NCI-H1417 (cell line): Measurements from ENCODE around the gene LY6G5C.
A peak's percentile ranks its signal among the peaks of the same experiment; 100 is the strongest.
"Not testable (repeated sequence)": the region's sequence is repeated elsewhere in the genome, so short reads cannot be mapped to it uniquely, and the experiment has no call there.

ENCODE experiments used
- DNase-seq, 3 experiments: peaks; one replicate each; lab custom pipeline; 2025; lab: John Stamatoyannopoulos, UW

Gene LY6G5C

GRCh38 chr6:31715022-31715958 is 34.4 kb upstream of the LY6G5C start, which contains the start of gene LY6G6D:
Gene LY6G6D, plus strand, starts transcription at chr6:31715348. Its CDS starts 8 bp downstream, at chr6:31715356.
- no peak for DNase-seq

- DNase-seq = peak in 2 of 3 experiments; percentile 91 to 96
Observed at GRCh38 chr6:31713991-31714684, 33.3 kb upstream of the LY6G5C start.

- DNase-seq = no peak
Observed at GRCh38 chr6:31713465-31713864, 32.6 kb upstream of the LY6G5C start.

- DNase-seq = peak in 1 of 3 experiments; percentile 23
Observed at GRCh38 chr6:31712296-31712695, 31.4 kb upstream of the LY6G5C start.

DNA sequence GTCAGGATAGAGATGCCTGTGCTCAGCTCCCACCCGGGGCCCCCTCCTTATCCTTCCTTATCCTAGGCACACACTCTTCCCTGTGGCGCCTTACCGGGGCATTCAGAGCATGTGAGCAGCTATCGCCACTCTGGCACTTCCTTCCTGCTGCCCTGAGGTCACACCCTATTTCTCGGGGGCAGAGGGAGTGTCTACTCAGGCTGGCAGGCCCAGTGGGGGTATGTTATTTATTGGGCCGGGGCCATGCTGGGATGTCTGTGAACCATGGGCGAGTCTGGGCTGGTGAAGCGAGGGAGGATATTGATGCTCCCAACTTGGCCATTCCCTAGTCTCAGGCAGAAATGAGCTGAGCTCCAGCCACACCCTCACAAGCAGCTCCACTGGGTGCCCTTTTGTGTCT is 30.4 kb upstream of the LY6G5C start:
- peak in 2 of 3 experiments; percentile 24 to 28 for DNase-seq

DNA sequence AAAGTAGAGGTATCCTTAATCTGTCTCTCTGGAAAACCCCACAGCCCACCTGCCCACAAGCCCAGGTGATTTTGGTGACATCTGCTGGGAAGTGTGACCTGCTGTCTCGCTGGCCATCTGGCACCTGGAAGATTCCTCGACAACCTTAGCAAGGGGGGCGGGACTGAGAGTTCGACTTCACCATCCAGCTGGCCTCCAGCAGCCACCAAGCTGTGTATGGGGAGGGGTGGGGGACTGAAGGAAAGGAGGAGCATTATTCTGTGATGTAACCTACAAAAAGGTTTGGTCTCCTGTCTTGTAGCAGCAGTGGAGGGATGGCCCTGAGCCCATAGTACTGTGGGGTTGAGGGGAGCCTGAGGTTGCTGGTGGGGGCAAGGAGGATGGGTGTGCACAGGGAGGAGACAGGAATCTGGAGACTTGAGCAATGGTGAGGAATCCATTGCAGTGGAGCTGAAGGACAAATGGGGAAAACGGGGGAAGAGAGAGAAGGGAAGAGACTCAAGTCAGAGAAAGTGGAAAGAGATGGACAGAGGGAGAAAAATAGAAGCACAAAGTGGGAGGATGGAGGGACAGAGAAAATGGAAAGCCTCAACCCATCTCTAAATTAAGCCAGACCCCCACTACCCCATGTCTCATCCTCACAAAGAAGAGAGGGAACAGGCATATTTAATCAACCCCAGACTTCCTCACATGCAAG is 29.8 kb upstream of the LY6G5C start:
- no peak for DNase-seq

DNA sequence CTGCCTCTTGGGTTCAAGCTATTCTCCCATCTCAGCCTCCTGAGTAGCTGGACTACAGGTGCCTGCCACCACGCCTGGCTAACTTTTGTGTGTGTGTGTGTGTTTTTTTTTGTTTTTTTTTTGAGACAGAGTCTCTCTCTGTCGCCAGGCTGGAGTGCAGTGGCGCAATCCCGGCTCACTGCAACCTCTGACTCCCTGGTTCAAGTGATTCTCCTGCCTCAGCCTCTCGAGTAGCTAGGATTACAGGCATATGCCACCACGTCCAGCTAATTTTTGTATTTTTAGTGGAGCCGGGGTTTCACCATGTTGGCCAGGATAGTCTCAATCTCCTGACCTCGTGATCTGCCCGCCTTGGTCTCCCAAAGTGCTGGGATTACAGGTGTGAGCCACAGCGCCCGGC is 28.3 kb upstream of the LY6G5C start:
- not testable (repeated sequence) for DNase-seq

DNA sequence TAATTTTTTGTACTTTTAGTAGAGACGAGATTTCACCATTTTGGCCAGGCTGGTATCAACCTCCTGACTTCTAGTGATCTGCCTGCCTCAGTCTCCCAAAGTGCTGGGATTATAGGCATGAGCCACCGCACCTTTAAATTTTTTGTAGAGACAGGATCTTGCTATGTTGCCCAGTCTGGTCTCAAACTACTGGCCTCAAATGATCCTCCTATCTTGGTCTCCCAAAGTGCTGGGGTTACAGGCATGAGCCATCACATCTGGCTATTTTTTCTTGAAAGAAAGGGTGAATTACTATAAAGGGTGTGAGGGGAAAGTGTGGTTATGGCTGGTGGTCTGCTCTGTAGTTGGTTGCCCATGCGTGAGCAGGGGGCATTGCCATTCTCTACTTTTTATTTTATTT is 27.4 kb upstream of the LY6G5C start:
- no peak for DNase-seq

GRCh38 chr6:31707701-31708100 is 26.8 kb upstream of the LY6G5C start:
- DNase-seq = no peak

GRCh38 chr6:31706599-31706998 is 25.7 kb upstream of the LY6G5C start, which contains the start of gene LY6G6F:
Gene LY6G6F, plus strand, starts transcription at chr6:31706866. Its CDS starts 41 bp downstream, at chr6:31706907.
- DNase-seq = no peak

GRCh38 chr6:31705931-31706330 is 25.1 kb upstream of the LY6G5C start:
- no peak for DNase-seq

DNA sequence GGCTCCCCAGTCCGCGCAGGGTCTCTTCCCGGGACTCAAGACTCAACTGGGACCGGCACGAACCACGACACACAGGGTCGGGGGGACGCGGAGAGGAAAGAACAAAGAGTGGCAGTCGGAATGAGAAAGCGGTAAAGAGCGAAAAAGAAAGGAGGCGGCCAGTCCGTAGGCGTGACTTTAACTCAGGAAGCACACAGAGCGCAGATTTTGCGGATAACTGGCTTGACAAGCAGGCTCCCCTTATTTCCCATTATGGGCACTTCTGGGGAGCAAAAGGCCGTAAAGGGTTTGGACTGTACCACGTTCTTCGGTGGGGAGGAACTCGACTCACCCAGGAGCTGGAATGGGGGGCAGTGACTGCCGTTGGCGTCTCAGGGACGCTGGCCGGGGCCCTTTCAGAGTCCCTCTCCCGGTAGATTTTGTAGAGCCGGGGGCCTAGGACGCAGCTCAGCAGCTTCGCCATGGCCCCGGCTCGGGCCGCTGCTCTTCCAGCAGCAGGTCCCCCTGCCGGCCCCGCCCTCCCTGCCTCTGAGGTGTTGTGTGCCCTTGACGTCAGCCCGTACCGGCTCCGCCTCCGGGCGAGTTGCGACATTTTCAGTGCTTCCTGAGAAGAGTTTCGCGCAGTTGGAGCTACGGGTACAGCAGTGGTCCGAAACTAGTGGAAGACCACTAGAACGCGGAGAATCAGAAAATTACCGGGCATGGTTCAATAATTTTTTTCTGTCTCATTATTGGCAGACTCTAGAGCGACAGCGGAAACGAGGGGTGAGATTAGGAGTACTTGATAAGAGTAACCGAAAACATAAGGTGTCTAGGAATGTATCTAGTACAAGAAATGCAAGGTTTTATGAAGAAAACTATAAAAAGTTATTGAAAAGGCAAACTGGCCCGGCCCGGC is 22.2 kb upstream of the LY6G5C start, which contains the start of gene ABHD16A:
TSS of gene ABHD16A (minus strand) at position 506 of the 898 bp plus-strand sequence. CDS start at position 463, 43 bp downstream.
- DNase-seq = peak; percentile 96 to 98 (median 98)

- DNase-seq = peak in 1 of 3 experiments; percentile 53
Observed at GRCh38 chr6:31702405-31702818, 21.5 kb upstream of the LY6G5C start.

- DNase-seq = peak in 1 of 3 experiments; percentile 64
Observed at GRCh38 chr6:31701666-31702404, 21.0 kb upstream of the LY6G5C start.

DNA sequence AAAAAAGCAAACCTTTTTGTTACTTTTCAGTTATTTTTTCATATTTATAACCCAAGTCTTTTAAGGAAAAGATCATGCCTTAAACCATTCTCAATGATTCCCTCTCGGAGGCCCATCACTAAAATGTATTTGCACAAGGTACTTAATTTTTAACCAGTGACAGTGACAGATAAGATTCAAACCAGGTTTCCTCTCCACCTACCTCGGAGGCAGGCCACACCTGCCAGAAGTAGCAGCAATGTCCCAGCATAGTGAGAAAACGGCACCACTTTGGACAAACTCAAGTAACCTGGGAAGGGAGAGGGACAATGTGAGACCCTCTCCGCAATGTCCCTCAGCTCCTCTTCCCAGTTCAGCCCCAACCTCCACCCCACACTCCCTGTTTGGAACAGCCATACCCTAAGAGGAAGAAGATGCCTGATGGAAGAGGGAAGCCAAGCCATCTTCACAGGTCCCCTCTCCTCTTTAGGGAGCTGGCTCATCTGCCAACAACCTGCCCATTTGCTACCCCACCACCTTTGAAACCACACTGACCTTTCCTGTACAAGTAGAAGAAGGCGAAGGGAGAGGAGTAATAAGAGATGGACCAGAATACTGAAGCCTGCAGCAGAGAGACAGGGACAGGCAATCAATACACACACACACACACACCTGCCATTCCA is 20.0 kb upstream of the LY6G5C start:
- DNase-seq = no peak

GRCh38 chr6:31697555-31697954 is 16.7 kb upstream of the LY6G5C start:
- no peak for DNase-seq

DNA sequence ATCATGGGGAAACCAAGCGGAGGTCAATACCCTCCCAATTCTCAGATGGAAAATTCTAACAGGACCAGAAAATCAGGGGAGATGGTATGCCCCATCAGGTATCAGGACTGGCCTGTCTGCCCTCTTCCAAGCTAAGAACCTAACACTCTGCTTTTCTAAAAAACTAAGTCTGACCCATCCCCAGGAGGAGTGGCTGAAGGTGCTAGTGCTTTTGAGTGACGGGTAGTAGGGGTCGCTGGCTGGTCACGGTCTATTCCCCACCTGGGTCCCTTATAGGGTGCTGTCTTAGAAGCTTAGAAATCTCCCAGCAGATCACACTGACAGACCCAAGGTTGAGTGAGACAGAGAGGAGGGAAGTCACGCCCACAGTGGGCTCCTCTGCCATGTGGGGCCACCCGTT is 12.7 kb upstream of the LY6G5C start:
- DNase-seq = no peak

DNA sequence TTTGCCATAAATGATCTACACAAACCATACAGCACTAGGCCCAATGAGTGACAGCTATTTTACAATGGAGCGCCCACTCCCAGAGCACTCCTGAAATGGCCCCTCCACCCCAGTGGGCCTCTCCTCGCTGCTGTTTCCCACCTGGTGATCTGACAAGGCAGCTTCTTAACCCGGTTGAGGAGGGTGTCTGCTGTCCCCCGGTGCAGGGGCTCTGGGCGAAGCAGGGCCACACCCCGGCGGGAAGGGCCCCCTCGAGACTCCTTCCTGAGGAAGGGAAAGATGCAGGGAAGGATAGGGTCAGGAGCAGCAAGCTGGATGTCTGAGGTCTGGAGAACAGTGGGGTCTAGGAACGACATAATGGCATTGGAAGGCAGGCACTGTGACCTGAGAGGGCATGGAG is 12.0 kb upstream of the LY6G5C start:
- no peak for DNase-seq

DNA sequence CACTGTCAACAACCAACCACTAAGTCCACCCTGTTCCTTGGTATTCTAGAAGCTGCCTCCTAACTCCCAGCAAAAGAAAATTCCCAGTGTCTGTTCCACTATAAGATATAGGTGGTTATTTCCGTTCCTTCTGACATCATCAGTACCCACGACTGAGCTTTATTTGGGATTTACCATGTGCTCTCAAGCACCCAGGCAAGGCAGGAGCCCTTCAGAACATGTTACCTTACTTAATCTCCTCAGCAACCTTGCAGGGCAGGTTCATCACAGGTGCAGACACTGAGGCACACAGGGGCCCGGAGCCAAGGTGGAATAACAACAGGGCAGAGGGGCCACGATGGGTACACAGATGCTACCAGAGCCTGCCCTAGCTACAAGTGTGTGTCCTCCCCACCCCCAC is 11.5 kb upstream of the LY6G5C start:
- DNase-seq = no peak
